Testis (tissue), 3 donors: ENCODE measurements around the gene ZNF76. TPM values are rescaled to one million over a fixed set of nuclear protein-coding genes. Genes with fewer than 3 reads are reported as not detected.
"Not testable (repeated sequence)": the region's sequence is repeated elsewhere in the genome, so short reads cannot be mapped to it uniquely, and the experiment has no call there.

ENCODE experiments used
- DNase-seq: peaks from one replicate; pipeline ENCODE4 v3.0.0-alpha.2; 2019
- H3K27ac ChIP-seq, 2 donors: fragments of 200-600 bp; sonication (generic); one replicate each; pipeline ENCODE4 v1.5.1; 2019
- H3K27me3 ChIP-seq: fragments of 200-600 bp; sonication (generic); one replicate; pipeline ENCODE4 v1.5.1; 2019
- H3K36me3 ChIP-seq: fragments of 200-600 bp; sonication (generic); one replicate; pipeline ENCODE4 v1.5.1; 2017; ENCODE audit warnings: low read depth; ENCODE audit errors: missing control alignments
- H3K4me1 ChIP-seq: fragments of 200-600 bp; sonication (generic); one replicate; pipeline ENCODE4 v1.5.1; 2019
- H3K4me3 ChIP-seq, 2 donors: fragments of 200-600 bp; sonication (generic); one replicate each; pipeline ENCODE4 v1.5.1; 2017 to 2019
- H3K9me3 ChIP-seq: fragments of 200-600 bp; sonication (generic); one replicate; pipeline ENCODE4 v1.5.1; 2017
- POLR2A ChIP-seq: fragments of 450-650 bp; IDR thresholded peaks from one replicate; pipeline ENCODE4 v1.6.1; 2017; ENCODE audit warnings: antibody characterized with exemption, mild to moderate bottlenecking, moderate library complexity
- WGBS, 2 donors: methylation state at CpG; one replicate each; pipeline ENCODE4 v1.1.5; 2018; 5-methylcytosine and 5-hydroxymethylcytosine counted together
- intact Hi-C: fragments of 100-400 bp; cut with DNase I; formaldehyde crosslinking; loops from one replicate; pipeline ENCODE4 v1.15.1; 2023; ENCODE audit warnings: low total_unique reads
- polyA plus RNA-seq: library from polyadenylated mRNA; stranded (reverse); fragments of 350-450 nt; fragmentation: Illumina TruSeq; extraction: RNeasy Lipid Tissue Mini Kit (QIAGEN cat#74804); gene quantifications from one replicate; pipeline ENCODE4 v1.2.3, GENCODE V29; 2014; ENCODE audit warnings: low read depth, low replicate concordance; ENCODE audit not compliant: insufficient read depth
- total RNA-seq, 2 donors: library from RNA; depleted of rRNA; stranded (reverse); fragments of >200 nt; gene quantifications; one replicate each; pipeline ENCODE4 v1.2.3, GENCODE V29; 2016
- TF ChIP-seq, protein P1 (sequence below), 3 experiments: fragments of 450-650 bp in 2 of 3; fragments of 200-600 bp in 1 of 3; sonication (generic) in 1 of 3; IDR thresholded peaks; one replicate each; pipeline ENCODE4 v1.5.1; 2016 to 2019; ENCODE audit warnings: antibody characterized with exemption in 3 of 3, mild to moderate bottlenecking in 2 of 3, moderate library complexity in 1 of 3

ZNF76 gene
- total and polyA plus RNA-seq, 3 donors from 2014 or later, result 76.9 to 97.3 (median 81.3) TPM

DNA sequence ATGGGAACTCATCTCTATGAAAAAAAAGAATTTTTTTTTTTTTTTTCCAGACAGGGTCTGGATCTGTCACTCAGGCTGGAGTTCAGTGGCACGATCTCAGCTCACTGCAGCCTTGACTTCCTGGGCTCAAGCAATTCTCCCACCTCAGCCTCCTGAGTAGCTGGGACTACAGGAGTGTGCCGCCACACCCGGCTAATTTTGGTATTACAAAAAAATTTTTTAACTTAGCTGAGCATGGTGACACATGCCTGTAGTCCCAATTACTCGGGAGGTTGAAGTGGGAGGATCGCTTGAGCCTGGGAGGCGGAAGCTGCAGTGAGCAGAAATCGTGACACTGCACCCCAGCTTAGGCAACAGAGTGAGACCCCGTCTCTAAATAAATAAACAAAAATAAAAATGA lies 45.6 kb downstream of the ZNF76 start:
- Histone ChIP-seq H3K4me3 (no peak overlapping the region), H3K27me3 (no peaks in the 10 kb centered on the region), H3K9me3 (no peaks in the 10 kb centered on the region), H3K4me1 (no peaks in the 10 kb centered on the region), H3K36me3 (no peaks in the 10 kb centered on the region), H3K27ac (no peak overlapping the region)
- intact Hi-C loops, result no loop called here
- no peak for TF ChIP-seq POLR2A
- TF ChIP-seq, protein P1, sequence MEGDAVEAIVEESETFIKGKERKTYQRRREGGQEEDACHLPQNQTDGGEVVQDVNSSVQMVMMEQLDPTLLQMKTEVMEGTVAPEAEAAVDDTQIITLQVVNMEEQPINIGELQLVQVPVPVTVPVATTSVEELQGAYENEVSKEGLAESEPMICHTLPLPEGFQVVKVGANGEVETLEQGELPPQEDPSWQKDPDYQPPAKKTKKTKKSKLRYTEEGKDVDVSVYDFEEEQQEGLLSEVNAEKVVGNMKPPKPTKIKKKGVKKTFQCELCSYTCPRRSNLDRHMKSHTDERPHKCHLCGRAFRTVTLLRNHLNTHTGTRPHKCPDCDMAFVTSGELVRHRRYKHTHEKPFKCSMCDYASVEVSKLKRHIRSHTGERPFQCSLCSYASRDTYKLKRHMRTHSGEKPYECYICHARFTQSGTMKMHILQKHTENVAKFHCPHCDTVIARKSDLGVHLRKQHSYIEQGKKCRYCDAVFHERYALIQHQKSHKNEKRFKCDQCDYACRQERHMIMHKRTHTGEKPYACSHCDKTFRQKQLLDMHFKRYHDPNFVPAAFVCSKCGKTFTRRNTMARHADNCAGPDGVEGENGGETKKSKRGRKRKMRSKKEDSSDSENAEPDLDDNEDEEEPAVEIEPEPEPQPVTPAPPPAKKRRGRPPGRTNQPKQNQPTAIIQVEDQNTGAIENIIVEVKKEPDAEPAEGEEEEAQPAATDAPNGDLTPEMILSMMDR (IDR thresholded peaks at IDR 0.05), result no peak
- 92 to 96% methylated on average over 8 of the region's 8 CpGs for WGBS, 2 donors
- DNase-seq, result no peak

DNA sequence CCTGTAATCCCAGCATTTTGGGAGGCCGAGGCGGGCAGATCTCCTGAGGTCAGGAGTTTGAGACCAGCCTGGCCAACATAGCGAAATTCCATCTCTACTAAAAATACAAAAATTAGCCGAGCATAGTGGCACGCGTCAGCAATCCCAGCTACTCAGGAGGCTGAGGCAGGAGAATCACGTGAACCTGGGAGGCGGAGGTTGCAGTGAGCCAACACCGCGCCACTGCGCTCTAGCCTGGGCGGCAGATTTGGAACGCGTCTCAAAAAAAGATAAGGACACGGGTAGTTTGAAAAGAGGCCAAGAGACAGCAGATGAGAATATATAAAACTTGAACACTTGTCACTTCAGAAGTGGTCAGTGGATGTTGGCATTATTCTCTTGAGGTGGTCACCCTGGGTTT lies 47.6 kb downstream of the ZNF76 start:
- 83 to 87% methylated on average over 15 of the region's 15 CpGs for WGBS, 2 donors
- H3K36me3 ChIP-seq, H3K4me3 ChIP-seq, intact Hi-C loops, H3K4me1 ChIP-seq, H3K27ac ChIP-seq, H3K9me3 ChIP-seq, H3K27me3 ChIP-seq, DNase-seq: not testable (repeated sequence)

DNA sequence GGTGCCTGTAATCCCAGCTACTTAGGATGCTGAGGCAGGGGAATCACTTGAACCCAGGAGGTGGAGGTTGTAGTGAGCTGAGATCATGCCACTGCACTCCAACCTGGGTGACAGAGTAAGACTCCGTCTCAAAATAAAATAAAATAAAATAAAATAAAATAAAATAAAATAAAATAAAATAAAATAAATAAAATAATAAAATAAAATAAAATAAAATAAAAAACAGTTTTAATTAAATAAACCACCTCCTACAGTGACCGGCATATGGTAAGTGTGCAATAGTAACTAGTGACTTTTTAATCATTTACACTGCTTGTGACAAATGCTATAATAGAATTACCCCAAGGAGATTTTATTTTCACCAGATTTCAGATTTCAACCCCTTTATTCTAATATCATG lies 49.0 kb downstream of the ZNF76 start:
- 95 to 98% methylated on average over 2 of the region's 2 CpGs for WGBS, 2 donors
- DNase-seq, H3K4me1 ChIP-seq, H3K36me3 ChIP-seq, intact Hi-C loops, H3K4me3 ChIP-seq, H3K27ac ChIP-seq, H3K9me3 ChIP-seq, H3K27me3 ChIP-seq: not testable (repeated sequence)

DNA sequence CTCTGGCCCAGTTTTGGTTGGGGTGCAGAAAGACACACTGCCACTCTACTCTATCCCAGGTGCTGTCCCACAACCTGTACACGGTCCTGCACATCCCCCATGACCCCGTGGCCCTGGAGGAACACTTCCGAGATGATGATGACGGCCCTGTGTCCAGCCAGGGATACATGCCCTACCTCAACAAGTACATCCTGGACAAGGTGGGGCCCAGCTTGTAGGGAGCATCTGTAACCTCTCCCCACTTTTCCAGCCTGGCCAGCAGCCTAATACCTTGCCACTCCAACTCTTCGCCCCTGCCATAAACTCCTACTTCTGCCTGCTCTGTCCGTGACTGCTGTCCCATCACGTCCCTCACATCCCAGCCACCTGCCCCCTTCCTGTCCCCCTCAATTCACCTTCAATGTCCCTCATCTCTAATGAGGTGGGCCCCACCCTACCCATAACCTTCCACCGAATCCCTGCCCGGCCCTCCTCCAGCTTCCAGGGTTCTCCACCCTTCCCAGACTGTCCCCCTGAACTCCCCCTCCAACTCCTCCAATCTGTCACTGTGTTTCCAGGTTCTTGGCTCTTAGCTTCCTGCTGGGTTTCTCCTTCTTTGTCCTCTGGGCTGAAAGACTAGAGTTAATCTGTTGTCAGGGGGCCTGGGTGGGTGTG lies 50.2 kb downstream of the ZNF76 start:
- TF ChIP-seq POLR2A, result no peak
- TF ChIP-seq, protein P1 (IDR thresholded peaks at IDR 0.05), result no peak
- no peaks in the 10 kb centered on the region for H3K27me3 ChIP-seq
- H3K36me3 ChIP-seq, result no peaks in the 10 kb centered on the region
- no peaks in the 10 kb centered on the region for H3K4me1 ChIP-seq
- no peak overlapping the region for H3K27ac ChIP-seq
- no peak overlapping the region for H3K4me3 ChIP-seq
- no peak for DNase-seq
- WGBS, 2 donors, result 86 to 93% methylated on average over 9 of the region's 9 CpGs
- intact Hi-C loops, result no loop called here
- H3K9me3 ChIP-seq, result no peaks in the 10 kb centered on the region

DNA sequence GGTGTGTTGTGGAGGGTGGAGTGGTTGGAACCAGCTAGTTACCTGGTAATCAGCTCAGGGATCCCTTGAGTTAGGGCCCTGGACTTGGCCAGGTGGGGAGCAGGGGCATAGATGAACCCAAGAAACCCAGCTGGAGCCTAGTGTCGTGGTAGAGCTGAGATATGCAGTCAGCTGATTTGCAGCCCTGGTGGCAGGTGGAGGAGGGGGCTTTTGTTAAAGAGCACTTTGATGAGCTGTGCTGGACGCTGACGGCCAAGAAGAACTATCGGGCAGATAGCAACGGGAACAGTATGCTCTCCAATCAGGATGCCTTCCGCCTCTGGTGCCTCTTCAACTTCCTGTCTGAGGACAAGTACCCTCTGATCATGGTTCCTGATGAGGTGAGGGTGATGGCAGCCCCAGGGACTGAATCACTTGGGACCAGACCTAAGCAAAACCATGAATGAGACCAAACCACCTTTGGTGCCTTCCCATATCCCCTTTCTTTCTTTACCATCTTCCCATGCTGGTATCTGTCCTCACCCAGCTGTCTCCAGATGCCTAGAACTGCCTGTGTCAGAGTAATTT lies 50.8 kb downstream of the ZNF76 start:
- Histone ChIP-seq H3K27ac (no peak overlapping the region), H3K9me3 (no peaks in the 10 kb centered on the region), H3K27me3 (no peaks in the 10 kb centered on the region), H3K4me1 (no peaks in the 10 kb centered on the region), H3K4me3 (no peak overlapping the region), H3K36me3 (no peaks in the 10 kb centered on the region)
- DNase-seq, result no peak
- intact Hi-C loops, result no loop called here
- WGBS, 2 donors, result 63 to 85% methylated on average over 6 of the region's 6 CpGs
- TF ChIP-seq, protein P1 (IDR thresholded peaks at IDR 0.05), result no peak
- no peak for TF ChIP-seq POLR2A
